Panc1 (cell line): ENCODE data around the gene TLCD1.

Experiments used
- POLR2AphosphoS5 ChIP-seq: IDR thresholded peaks from 2 replicates; pipeline ENCODE4 v1.6.1; 2012; ENCODE audit warnings: mild to moderate bottlenecking, low read depth, low read length, moderate library complexity
- SIN3A ChIP-seq: IDR thresholded peaks from 2 replicates; pipeline ENCODE4 v1.6.1; 2012; ENCODE audit warnings: low read depth, mild to moderate bottlenecking, low read length, moderate library complexity, borderline replicate concordance; ENCODE audit not compliant: insufficient read depth
- TF ChIP-seq, protein P1 (sequence below): fragments of 450-650 bp; IDR thresholded peaks from 2 replicates; pipeline ENCODE4 v1.5.1; 2017; ENCODE audit warnings: mild to moderate bottlenecking
- TF ChIP-seq, protein P2 (sequence below), 2 experiments: IDR thresholded peaks; 2 replicates each; pipeline ENCODE4 v1.6.1; 2011 to 2012; ENCODE audit warnings: low read depth in 2 of 2, control low read depth in 1 of 2, low read length in 1 of 2, mild to moderate bottlenecking in 1 of 2, moderate library complexity in 1 of 2; ENCODE audit not compliant: insufficient read depth in 1 of 2

GRCh38 chr17:28689011-28689410, 37.0 kb downstream of the TLCD1 start:
- TF ChIP-seq, protein P1, sequence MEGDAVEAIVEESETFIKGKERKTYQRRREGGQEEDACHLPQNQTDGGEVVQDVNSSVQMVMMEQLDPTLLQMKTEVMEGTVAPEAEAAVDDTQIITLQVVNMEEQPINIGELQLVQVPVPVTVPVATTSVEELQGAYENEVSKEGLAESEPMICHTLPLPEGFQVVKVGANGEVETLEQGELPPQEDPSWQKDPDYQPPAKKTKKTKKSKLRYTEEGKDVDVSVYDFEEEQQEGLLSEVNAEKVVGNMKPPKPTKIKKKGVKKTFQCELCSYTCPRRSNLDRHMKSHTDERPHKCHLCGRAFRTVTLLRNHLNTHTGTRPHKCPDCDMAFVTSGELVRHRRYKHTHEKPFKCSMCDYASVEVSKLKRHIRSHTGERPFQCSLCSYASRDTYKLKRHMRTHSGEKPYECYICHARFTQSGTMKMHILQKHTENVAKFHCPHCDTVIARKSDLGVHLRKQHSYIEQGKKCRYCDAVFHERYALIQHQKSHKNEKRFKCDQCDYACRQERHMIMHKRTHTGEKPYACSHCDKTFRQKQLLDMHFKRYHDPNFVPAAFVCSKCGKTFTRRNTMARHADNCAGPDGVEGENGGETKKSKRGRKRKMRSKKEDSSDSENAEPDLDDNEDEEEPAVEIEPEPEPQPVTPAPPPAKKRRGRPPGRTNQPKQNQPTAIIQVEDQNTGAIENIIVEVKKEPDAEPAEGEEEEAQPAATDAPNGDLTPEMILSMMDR: no peak
- TF ChIP-seq POLR2AphosphoS5 (no peak), SIN3A (no peak)
- TF ChIP-seq, protein P2, sequence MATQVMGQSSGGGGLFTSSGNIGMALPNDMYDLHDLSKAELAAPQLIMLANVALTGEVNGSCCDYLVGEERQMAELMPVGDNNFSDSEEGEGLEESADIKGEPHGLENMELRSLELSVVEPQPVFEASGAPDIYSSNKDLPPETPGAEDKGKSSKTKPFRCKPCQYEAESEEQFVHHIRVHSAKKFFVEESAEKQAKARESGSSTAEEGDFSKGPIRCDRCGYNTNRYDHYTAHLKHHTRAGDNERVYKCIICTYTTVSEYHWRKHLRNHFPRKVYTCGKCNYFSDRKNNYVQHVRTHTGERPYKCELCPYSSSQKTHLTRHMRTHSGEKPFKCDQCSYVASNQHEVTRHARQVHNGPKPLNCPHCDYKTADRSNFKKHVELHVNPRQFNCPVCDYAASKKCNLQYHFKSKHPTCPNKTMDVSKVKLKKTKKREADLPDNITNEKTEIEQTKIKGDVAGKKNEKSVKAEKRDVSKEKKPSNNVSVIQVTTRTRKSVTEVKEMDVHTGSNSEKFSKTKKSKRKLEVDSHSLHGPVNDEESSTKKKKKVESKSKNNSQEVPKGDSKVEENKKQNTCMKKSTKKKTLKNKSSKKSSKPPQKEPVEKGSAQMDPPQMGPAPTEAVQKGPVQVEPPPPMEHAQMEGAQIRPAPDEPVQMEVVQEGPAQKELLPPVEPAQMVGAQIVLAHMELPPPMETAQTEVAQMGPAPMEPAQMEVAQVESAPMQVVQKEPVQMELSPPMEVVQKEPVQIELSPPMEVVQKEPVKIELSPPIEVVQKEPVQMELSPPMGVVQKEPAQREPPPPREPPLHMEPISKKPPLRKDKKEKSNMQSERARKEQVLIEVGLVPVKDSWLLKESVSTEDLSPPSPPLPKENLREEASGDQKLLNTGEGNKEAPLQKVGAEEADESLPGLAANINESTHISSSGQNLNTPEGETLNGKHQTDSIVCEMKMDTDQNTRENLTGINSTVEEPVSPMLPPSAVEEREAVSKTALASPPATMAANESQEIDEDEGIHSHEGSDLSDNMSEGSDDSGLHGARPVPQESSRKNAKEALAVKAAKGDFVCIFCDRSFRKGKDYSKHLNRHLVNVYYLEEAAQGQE (IDR thresholded peaks at IDR 0.05; ENCODE audit: insufficient read depth in 1 of 2, low read depth in 2 of 2, low read length in 1 of 2): no peak
